Stimulated activated CD8-positive, alpha-beta memory T cell treated with anti-CD3 and anti-CD28 coated beads, Interleukin-12 subunit alpha, Interleukin-12 subunit beta, amount 100 ng/mL, for 4 hours (primary cell): Measurements from ENCODE around the gene GALNT6.
"Not testable (repeated sequence)": the region's sequence is repeated elsewhere in the genome, so short reads cannot be mapped to it uniquely, and the experiment has no call there.

ENCODE experiments used
- DNase-seq: peaks from one replicate; pipeline ENCODE4 v3.0.0-alpha.2; 2020; ENCODE audit warnings: low read depth

Gene GALNT6

GRCh38 chr12:51322452-51322851, 68.8 kb downstream of the GALNT6 start:
- DNase-seq = no peak

- no peak for DNase-seq
Measured at GRCh38 chr12:51321882-51322281, 69.3 kb downstream of the GALNT6 start.

- no peak for DNase-seq
Measured at GRCh38 chr12:51320695-51321320, 70.4 kb downstream of the GALNT6 start.

GRCh38 chr12:51320311-51320694, 70.9 kb downstream of the GALNT6 start:
- no peak for DNase-seq

- no peak for DNase-seq
Measured at GRCh38 chr12:51318846-51319599, 72.2 kb downstream of the GALNT6 start.

- DNase-seq = not testable (repeated sequence)
Measured at GRCh38 chr12:51318057-51318806, 73.0 kb downstream of the GALNT6 start.

GRCh38 chr12:51311389-51311788, 79.8 kb downstream of the GALNT6 start:
- DNase-seq = no peak

GRCh38 chr12:51307655-51308593, 83.3 kb downstream of the GALNT6 start:
- DNase-seq = no peak

GRCh38 chr12:51306507-51306906, 84.7 kb downstream of the GALNT6 start:
- DNase-seq = no peak
